Natural killer cell (primary cell): ENCODE data around the gene SEC14L5. TPM values are rescaled to one million over a fixed set of nuclear protein-coding genes. Genes with fewer than 3 reads are reported as not detected.

Source experiments
- ATAC-seq, 3 donors: fragments of 150-1000 bp in 2 of 3; fragments of 200-7000 bp in 1 of 3; cut with Tn5 transposase; 1 replicate in 1 of 3; 2 replicates in 2 of 3; pipeline ENCODE4 v1.10.0; 2021; ENCODE audit warnings: mild to moderate bottlenecking in 2 of 3, moderate library complexity in 2 of 3
- DNase-seq, 2 donors: peaks; one replicate each; pipeline versions ENCODE4 v3.0.0 to v3.0.0-alpha.2; 2013 to 2021; ENCODE audit warnings: mixed read lengths in 1 of 2
- H3K27ac ChIP-seq: one replicate; pipeline ENCODE4 v1.5.1; 2013; ENCODE audit warnings: mild to moderate bottlenecking, low read length
- H3K27me3 ChIP-seq: one replicate; pipeline ENCODE4 v1.6.1; 2013; ENCODE audit warnings: low read length; ENCODE audit not compliant: control insufficient read depth, insufficient read depth
- H3K36me3 ChIP-seq: one replicate; pipeline ENCODE4 v1.6.1; 2013; ENCODE audit warnings: low read length; ENCODE audit not compliant: control insufficient read depth, insufficient read depth
- H3K4me1 ChIP-seq: one replicate; pipeline ENCODE4 v1.6.1; 2013; ENCODE audit warnings: low read length; ENCODE audit not compliant: control insufficient read depth, insufficient read depth
- H3K4me3 ChIP-seq: one replicate; pipeline ENCODE4 v1.5.1; 2013; ENCODE audit warnings: low read length
- H3K9me3 ChIP-seq: one replicate; pipeline ENCODE4 v1.6.1; 2013; ENCODE audit warnings: low read length; ENCODE audit not compliant: control insufficient read depth, insufficient read depth
- H3K27ac Mint-ChIP-seq, 2 donors: one replicate each; pipeline ENCODE4 v1.8.0; 2022; ENCODE audit warnings: mild to moderate bottlenecking in 2 of 2, mixed read lengths in 2 of 2, moderate library complexity in 1 of 2
- H3K27me3 Mint-ChIP-seq, 2 donors: one replicate each; pipeline ENCODE4 v1.8.0; 2022; ENCODE audit warnings: low read depth in 2 of 2, mixed read lengths in 2 of 2
- H3K36me3 Mint-ChIP-seq: one replicate; pipeline ENCODE4 v1.8.0; 2022; ENCODE audit warnings: mixed read lengths
- H3K4me1 Mint-ChIP-seq, 2 donors: one replicate each; pipeline ENCODE4 v1.8.0; 2022; ENCODE audit warnings: mixed read lengths in 2 of 2
- H3K4me3 Mint-ChIP-seq: one replicate; pipeline ENCODE4 v1.8.0; 2022; ENCODE audit warnings: mild to moderate bottlenecking, moderate library complexity, mixed read lengths
- H3K9me3 Mint-ChIP-seq, 2 donors: one replicate each; pipeline ENCODE4 v1.8.0; 2022; ENCODE audit warnings: mixed read lengths in 2 of 2
- CTCF ChIP-seq: fragments of 200-600 bp; IDR thresholded peaks from one replicate; pipeline ENCODE4 v1.8.0; 2022; ENCODE audit warnings: antibody characterized with exemption
- WGBS: methylation state at CpG from one replicate; pipeline ENCODE4 v1.1.7; 2013; ENCODE audit warnings: missing lambda C conversion rate; ENCODE audit not compliant: insufficient coverage; 5-methylcytosine and 5-hydroxymethylcytosine counted together
- intact Hi-C: fragments of 100-400 bp; cut with micrococcal nuclease; formaldehyde crosslinking; loops from one replicate; pipeline ENCODE4 v1.14.2; 2022
- total RNA-seq, 4 donors: library from RNA; stranded (reverse); fragments of 120-200 nt in 1 of 4; gene quantifications; one replicate each; pipeline versions ENCODE4 v1.2.3 to v1.2.4, GENCODE V29; 2013 to 2022

Gene SEC14L5
- total RNA-seq, 3 donors from 2014 or later (not counting 1 experiment from before 2014, with no cell fraction given): 0.27 to 1.1 (median 0.93) TPM

GRCh38 chr16:5019775-5020174 is 61.6 kb downstream of the SEC14L5 start:
- 78% methylated on average over 6 of the region's 6 CpGs for WGBS

GRCh38 chr16:5020551-5020950 is 62.4 kb downstream of the SEC14L5 start:
- Histone ChIP-seq H3K36me3 (no peaks in the 10 kb centered on the region), H3K27ac (no peak overlapping the region), H3K4me3 (no peak overlapping the region), H3K27me3 (no peaks in the 10 kb centered on the region), H3K9me3 (no peaks in the 10 kb centered on the region), H3K4me1 (no peaks in the 10 kb centered on the region)
- H3K27me3 Mint-ChIP-seq: no peaks in the 10 kb centered on the region
- no peak overlapping the region for H3K27ac Mint-ChIP-seq
- TF ChIP-seq CTCF: no peak
- intact Hi-C loops: no loop called here
- 81% methylated on average over 15 of the region's 15 CpGs for WGBS
- H3K36me3 Mint-ChIP-seq: no peaks in the 10 kb centered on the region
- no peaks in the 10 kb centered on the region for H3K4me1 Mint-ChIP-seq
- no peak for ATAC-seq
- no peaks in the 10 kb centered on the region for H3K9me3 Mint-ChIP-seq
- H3K4me3 Mint-ChIP-seq: no peak overlapping the region
- DNase-seq: no peak

More at GRCh38 chr16:5019775-5020174, 61.6 kb downstream of the SEC14L5 start:
- no peak overlapping the region for H3K4me3 ChIP-seq
- intact Hi-C loops: no loop called here
- Mint-ChIP-seq H3K4me3 (no peak overlapping the region), H3K36me3 (no peaks in the 10 kb centered on the region), H3K27me3 (no peaks in the 10 kb centered on the region), H3K27ac (no peak overlapping the region), H3K4me1 (no peaks in the 10 kb centered on the region), H3K9me3 (no peaks in the 10 kb centered on the region)
- H3K9me3 ChIP-seq: no peaks in the 10 kb centered on the region
- DNase-seq: no peak
- no peaks in the 10 kb centered on the region for H3K27me3 ChIP-seq
- H3K27ac ChIP-seq: no peak overlapping the region
- no peak for TF ChIP-seq CTCF
- H3K36me3 ChIP-seq: no peaks in the 10 kb centered on the region
- no peak for ATAC-seq
- no peaks in the 10 kb centered on the region for H3K4me1 ChIP-seq

- Histone ChIP-seq H3K4me3 (no peak overlapping the region), H3K27ac (no peak overlapping the region), H3K4me1 (no peaks in the 10 kb centered on the region), H3K27me3 (no peaks in the 10 kb centered on the region), H3K36me3 (peaks cover 4% of the 10 kb centered on the region), H3K9me3 (no peaks in the 10 kb centered on the region)
- Mint-ChIP-seq H3K27ac (no peak overlapping the region), H3K9me3 (no peaks in the 10 kb centered on the region), H3K4me1 (no peaks in the 10 kb centered on the region), H3K27me3 (no peaks in the 10 kb centered on the region), H3K4me3 (no peak overlapping the region), H3K36me3 (no peaks in the 10 kb centered on the region)
- ATAC-seq: no peak
- 90% methylated on average over 6 of the region's 6 CpGs for WGBS
- DNase-seq: no peak
- no peak for TF ChIP-seq CTCF
- intact Hi-C loops: no loop called here
These were observed 64.4 kb downstream of the SEC14L5 start for GRCh38 chr16:5022521-5022920.

- ATAC-seq (no peak), DNase-seq (no peak)
- Mint-ChIP-seq H3K27ac (no peak overlapping the region), H3K27me3 (no peaks in the 10 kb centered on the region), H3K4me1 (no peaks in the 10 kb centered on the region), H3K4me3 (no peak overlapping the region), H3K36me3 (no peaks in the 10 kb centered on the region), H3K9me3 (no peaks in the 10 kb centered on the region)
- no peak for TF ChIP-seq CTCF
- intact Hi-C loops: no loop called here
- no peaks in the 10 kb centered on the region for H3K4me1 ChIP-seq
- H3K27ac ChIP-seq: no peak overlapping the region
- peaks cover 8% of the 10 kb centered on the region for H3K36me3 ChIP-seq
- no peaks in the 10 kb centered on the region for H3K27me3 ChIP-seq
- H3K4me3 ChIP-seq: no peak overlapping the region
- WGBS: 86% methylated on average over 4 of the region's 4 CpGs
- H3K9me3 ChIP-seq: no peaks in the 10 kb centered on the region
These were observed 66.5 kb downstream of the SEC14L5 start for GRCh38 chr16:5024632-5025031.
